GM06990 (cell line): ENCODE data around the gene RCL1.
"Not testable (repeated sequence)": the region's sequence is repeated elsewhere in the genome, so short reads cannot be mapped to it uniquely, and the experiment has no call there.

Experiments
- DNase-seq: peaks from one replicate; pipeline ENCODE4 v3.0.0-alpha.2; 2011; ENCODE audit not compliant: insufficient read length; ENCODE audit errors: extremely low read depth
- H3K27me3 ChIP-seq: replicated peaks from 2 replicates; pipeline ENCODE4 v1.6.0; 2011; ENCODE audit warnings: low read length; ENCODE audit not compliant: control insufficient read depth, insufficient read depth
- H3K36me3 ChIP-seq: 2 replicates; pipeline ENCODE4 v1.5.1; 2011; ENCODE audit warnings: low read length; ENCODE audit not compliant: control insufficient read depth, insufficient read depth
- H3K4me3 ChIP-seq: replicated peaks from 2 replicates; pipeline ENCODE4 v1.5.1; 2011; ENCODE audit warnings: low read depth, mild to moderate bottlenecking, control low read depth, low read length
- TF ChIP-seq, protein P1 (sequence below): IDR thresholded peaks from 2 replicates; pipeline ENCODE4 v1.5.1; 2011; ENCODE audit warnings: low read length, control low read depth, mild to moderate bottlenecking, inconsistent platforms; ENCODE audit not compliant: insufficient read depth, poor library complexity, severe bottlenecking

The RCL1 gene

DNA sequence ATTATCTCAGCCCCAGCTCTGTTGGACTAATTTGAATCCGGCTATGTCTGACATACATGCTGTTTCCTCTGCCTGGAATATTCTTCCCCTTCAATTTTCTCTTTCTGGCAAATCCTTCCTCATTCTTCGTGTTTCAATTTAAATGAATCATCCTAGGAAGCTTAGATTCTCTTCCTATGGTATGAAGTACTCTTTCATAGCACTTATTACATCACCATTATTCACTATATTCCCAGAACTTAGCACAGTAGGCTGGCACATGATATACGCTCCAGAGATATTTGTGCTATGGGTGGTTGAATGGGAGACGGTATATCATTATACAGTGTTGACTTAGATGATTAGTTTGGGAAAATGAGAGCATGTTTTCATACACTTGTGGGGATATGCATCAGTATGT, 101.3 kb downstream of the RCL1 start:
- TF ChIP-seq, protein P1, sequence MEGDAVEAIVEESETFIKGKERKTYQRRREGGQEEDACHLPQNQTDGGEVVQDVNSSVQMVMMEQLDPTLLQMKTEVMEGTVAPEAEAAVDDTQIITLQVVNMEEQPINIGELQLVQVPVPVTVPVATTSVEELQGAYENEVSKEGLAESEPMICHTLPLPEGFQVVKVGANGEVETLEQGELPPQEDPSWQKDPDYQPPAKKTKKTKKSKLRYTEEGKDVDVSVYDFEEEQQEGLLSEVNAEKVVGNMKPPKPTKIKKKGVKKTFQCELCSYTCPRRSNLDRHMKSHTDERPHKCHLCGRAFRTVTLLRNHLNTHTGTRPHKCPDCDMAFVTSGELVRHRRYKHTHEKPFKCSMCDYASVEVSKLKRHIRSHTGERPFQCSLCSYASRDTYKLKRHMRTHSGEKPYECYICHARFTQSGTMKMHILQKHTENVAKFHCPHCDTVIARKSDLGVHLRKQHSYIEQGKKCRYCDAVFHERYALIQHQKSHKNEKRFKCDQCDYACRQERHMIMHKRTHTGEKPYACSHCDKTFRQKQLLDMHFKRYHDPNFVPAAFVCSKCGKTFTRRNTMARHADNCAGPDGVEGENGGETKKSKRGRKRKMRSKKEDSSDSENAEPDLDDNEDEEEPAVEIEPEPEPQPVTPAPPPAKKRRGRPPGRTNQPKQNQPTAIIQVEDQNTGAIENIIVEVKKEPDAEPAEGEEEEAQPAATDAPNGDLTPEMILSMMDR = no peak
- DNase-seq = no peak

DNA sequence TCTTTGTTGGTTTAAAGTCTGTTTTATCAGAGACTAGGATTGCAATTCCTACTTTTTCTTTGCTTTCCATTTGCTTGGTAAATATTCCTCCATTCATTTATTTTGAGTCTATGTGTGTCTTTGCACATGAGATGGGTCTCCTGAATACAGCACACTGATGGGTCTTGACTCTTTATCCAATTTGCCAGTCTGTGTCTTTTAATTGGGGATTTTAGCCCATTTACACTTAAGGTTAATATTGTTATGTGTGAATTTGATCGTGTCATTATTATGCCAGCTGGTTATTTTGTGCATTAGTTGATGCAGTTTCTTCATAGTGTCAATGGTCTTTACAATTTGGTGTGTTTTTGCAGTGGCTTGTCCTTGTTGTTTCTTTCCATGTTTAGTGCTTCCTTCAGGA, 107.1 kb downstream of the RCL1 start:
- not testable (repeated sequence) for H3K27me3 ChIP-seq, H3K36me3 ChIP-seq, H3K4me3 ChIP-seq, DNase-seq

More for the DNA sequence above, 101.3 kb downstream of the RCL1 start:
- Histone ChIP-seq H3K4me3 (no peak overlapping the region), H3K27me3 (no peaks in the 10 kb centered on the region), H3K36me3 (no peaks in the 10 kb centered on the region)

DNA sequence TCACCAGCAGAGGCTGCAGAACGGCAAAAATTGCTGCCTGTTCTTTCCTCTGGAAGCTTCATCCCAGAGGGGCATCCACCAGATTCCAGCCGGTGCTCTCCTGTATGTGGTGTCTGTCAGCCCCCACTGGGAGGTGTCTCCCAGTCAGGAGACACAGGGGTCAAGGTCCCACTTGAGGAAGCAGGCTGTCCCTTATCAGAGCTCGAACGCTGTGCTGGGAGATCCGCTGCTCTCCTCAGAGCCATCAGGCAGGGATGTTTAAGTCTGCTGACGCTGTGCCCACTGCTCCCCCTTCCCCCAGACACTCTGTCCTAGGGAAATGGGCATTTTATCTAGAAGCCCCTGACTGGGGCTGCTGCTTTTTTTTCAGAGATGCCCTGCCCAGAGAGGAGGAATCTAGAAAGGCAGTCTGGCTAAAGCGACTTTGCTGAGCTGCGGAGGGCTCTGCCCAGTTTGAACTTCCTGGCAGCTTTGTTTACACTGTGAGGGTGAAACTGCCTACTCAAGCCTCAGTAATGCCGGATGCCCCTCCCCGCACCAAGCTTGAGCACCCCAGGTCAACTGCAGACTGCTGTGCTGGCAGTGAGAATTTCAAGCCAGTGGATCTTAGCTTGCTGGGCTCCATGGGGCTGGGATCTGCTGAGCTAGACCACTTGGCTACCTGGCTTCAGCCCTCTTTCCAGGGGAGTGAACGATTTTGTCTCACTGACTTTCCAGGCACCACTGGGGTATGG, 108.8 kb downstream of the RCL1 start:
- DNase-seq, H3K4me3 ChIP-seq, H3K27me3 ChIP-seq, H3K36me3 ChIP-seq: not testable (repeated sequence)

DNA sequence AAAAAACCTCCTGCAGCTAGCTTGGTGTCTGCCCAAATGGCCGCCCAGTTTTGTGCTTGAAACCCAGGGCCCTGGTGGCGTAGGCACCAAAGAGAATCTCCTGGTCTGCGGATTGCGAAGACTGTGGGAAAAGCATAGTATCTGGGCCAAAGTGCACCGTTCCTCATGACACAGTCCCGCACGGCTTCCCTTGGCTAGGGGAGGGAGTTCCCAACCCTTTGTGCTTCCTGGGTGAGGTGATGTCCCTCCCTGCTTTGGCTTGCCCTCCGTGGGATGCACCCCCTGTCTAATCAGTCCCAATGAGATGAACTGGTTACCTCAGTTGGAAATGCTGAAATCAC, 109.4 kb downstream of the RCL1 start:
- TF ChIP-seq, protein P1 = no peak
- DNase-seq = no peak
- Histone ChIP-seq H3K36me3 (no peaks in the 10 kb centered on the region), H3K27me3 (no peaks in the 10 kb centered on the region), H3K4me3 (no peak overlapping the region)

DNA sequence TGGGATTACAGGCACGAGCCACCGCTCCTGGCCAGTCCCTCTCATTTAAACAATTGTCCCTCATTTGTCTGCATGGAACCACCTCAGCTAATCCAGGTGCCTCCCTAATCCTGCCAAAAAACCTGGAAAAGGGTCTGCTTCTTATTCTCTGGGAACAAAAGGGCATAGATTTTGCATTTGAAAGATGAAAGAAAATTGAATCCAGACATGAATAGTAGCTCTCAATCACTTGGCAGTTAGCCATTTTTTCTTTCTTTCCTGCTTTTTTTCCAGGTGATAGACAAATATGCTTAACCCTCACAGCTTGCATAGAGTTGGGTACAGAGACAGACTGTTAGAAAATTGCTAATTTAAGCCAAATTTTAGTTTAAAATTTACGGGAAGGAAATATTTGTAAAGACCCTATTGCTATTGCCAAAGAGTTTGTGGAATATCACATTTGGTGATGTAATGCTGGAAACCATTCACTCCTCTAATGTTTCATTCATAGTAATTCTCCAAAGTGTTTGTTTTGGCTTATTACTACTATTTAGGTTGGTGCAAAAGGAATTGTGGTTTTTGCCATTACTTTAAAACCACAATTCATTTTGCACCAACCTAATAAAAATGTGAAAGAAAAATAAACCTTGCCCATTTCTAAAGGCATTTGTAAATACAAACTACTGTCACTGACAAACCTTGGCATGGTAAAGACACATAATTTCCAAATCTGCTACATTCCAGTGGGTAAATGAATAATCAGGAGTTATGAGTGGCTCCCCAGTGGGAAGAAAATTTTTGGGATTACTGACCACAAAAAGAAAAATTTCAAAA, 111.8 kb downstream of the RCL1 start:
- H3K27me3 ChIP-seq = no peaks in the 10 kb centered on the region
- no peaks in the 10 kb centered on the region for H3K36me3 ChIP-seq
- H3K4me3 ChIP-seq = no peak overlapping the region
- no peak for DNase-seq
- TF ChIP-seq, protein P1 = no peak

DNA sequence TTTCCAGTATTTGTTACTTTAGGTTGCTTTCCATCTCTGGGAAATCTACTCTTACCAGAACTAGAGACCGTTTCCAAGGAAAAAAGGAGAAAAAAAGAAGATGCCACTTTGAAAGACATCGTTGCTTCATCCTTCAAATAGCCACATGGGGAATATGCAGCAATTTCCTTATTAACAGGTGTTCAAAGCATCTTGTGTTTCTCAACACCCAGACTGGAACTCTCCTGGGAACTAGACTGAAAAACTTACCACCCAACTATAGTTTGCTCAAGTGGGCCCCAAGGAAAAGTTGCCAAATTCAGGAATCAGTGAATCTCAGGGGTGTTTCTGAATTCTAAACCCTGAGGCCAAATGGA, 112.4 kb downstream of the RCL1 start:
- no peak for DNase-seq
- TF ChIP-seq, protein P1 = no peak
- Histone ChIP-seq H3K36me3 (no peaks in the 10 kb centered on the region), H3K4me3 (no peak overlapping the region), H3K27me3 (no peaks in the 10 kb centered on the region)
